T-helper 1 cell treated with Interleukin-12 subunit alpha and Interleukin-12 subunit beta and Interleukin-4 antibody, amounts not matched to agents 30 ng/mL and 1 ng/mL, for 36 hours (primary cell): Measurements from ENCODE around the gene FSTL4. TPM values are rescaled to one million over a fixed set of nuclear protein-coding genes. Genes with fewer than 3 reads are reported as not detected.

ENCODE experiments used
- intact Hi-C: fragments of 100-400 bp; cut with micrococcal nuclease; formaldehyde crosslinking; loops from one replicate; pipeline ENCODE4 v1.15.1; 2024
- total RNA-seq: library from RNA; stranded (reverse); gene quantifications from 2 replicates; pipeline ENCODE4 v1.2.3, GENCODE V29; 2022

Gene FSTL4
- total RNA-seq, 1 donor from 2014 or later, result not detected

- intact Hi-C loops, result no loop called here
Measured at GRCh38 chr5:133392448-133392847, 219.9 kb downstream of the FSTL4 start.

GRCh38 chr5:133391354-133392136 is 220.8 kb downstream of the FSTL4 start:
- intact Hi-C loops, result no loop called here

DNA sequence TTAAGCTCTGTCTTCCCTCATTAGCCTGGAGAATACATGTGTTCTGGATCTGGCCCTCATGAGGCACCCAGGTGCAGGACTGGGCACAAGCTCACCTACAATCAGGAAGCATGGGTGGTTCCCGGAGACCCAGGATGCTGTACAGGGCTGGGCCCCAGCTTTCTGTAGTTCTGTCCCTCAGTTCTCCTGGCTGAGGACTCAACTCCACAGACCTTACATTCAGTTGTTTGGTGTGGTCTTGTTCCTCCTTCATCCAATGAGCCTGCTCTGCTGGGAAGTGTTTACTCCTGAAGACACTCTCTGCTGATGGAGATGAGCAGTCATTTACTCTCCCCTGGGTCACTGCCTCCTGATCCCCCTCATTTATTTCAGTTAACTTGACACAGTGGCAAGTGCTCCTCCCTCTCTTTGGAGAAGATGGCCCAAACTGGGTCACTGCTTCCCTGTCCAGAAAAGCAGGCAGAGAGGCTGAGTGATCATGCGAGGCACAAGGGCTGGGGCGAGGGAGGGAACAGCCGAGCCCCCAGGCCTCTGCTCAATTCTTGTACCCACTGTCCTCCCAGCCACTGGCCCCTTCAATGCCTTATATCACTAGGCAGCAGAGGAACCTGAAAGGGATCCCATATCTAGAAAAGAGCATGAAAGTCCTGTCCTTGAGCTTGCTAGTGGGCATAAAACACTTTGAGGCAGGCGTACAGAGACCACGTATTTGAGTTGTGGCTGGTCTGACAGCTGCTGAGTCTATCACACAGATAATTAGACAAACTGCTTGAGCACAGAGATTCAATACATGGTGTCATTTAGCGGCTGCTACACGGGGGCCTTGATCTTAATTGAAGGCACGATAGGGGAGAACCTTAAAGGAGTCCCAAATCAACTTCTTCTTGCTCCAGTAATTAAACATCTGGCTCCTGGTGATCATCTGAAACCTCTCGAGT is 221.7 kb downstream of the FSTL4 start:
- intact Hi-C loops, result no loop called here

GRCh38 chr5:133389066-133389590 is 223.2 kb downstream of the FSTL4 start:
- intact Hi-C loops, result no loop called here

- intact Hi-C loops, result no loop called here
Measured at GRCh38 chr5:133387621-133388020, 224.7 kb downstream of the FSTL4 start.

GRCh38 chr5:133387091-133387490 is 225.2 kb downstream of the FSTL4 start:
- intact Hi-C loops, result no loop called here

DNA sequence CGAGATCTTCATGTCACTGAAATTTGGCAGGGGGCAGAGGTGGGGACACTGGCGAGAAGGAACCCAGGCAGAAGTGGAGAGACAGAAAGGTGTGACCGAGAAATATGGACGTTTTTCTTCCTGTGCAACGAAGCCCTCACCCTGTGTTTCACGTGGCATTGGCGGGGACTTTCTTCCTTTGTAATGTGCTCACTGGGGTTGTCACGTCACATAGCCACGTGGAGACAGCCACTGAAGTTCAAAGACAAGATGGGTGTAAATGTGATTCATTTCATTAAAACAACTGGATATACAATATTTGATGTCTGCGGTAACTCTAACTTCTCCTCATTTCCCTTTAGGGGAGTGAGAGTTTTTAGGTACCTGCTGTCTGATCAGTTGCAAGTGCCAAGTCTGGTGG is 225.7 kb downstream of the FSTL4 start:
- intact Hi-C loops, result no loop called here

GRCh38 chr5:133385346-133385745 is 227.0 kb downstream of the FSTL4 start:
- intact Hi-C loops, result no loop called here

GRCh38 chr5:133384903-133385302 is 227.4 kb downstream of the FSTL4 start:
- intact Hi-C loops, result no loop called here

GRCh38 chr5:133384120-133384855 is 228.1 kb downstream of the FSTL4 start:
- intact Hi-C loops, result no loop called here

DNA sequence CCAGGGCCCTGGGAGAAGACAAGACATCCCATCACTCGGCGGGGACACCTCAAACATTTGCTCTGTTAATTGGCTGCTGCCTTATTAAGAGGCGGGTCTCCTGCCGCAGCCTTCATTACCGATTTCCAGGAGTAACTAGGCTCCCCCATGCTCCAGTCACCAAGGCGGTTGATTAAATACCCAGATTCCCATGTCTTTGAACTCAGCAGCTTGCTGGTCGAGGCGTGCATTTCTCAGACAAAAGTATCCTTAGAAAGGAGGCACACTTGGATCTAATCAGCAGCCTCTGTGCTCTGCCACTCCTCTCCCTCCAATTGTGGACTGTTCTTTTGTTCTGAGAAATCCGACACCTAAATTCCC is 228.8 kb downstream of the FSTL4 start:
- intact Hi-C loops, result no loop called here

DNA sequence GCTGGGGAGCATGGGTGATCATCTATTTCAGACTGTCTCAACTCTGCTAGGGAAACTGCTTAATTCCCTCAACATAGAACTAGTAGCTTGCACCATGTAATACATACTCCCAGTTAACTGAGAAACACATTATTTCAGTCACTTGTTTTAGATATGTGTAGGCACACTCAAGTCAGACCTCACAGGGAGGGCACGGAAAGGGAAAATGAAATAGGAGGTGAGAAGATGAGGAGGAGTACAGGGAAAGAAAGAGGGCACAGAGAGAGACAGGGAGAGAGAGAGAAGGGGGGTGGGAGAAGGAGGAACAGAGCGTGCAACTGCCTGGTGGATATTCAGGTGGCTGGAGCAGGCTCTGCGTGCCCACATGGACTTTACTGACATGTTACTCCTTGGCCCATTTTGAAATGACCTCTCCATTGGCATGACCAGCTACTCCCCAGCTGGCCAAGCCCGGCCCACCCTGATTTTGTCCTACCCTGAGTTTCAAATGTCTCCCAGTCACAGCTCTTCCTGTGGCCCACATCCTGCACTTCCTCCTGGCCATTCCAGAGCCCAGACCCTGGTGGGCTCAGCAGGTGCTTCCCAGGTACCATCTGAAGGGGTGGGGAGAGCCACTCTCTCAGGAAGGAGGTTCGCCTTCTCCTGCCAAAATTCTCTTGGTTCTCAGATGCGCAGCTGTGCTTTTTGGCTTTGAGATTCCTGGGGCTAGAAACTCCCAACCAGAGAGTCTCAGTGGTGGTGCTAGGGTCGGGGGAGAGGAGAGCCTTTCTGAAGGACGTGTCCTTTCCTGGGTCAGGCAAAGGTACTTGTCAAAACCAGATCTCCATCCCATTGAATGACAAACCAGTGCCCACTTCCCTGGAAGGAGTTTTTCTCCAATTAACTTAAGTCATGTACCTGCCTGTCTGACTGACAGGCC is 229.4 kb downstream of the FSTL4 start:
- intact Hi-C loops, result no loop called here

- intact Hi-C loops, result no loop called here
Measured at GRCh38 chr5:133381571-133382365, 230.6 kb downstream of the FSTL4 start.

- intact Hi-C loops, result no loop called here
Measured at GRCh38 chr5:133381041-133381440, 231.3 kb downstream of the FSTL4 start.

GRCh38 chr5:133377736-133378135 is 234.6 kb downstream of the FSTL4 start:
- intact Hi-C loops, result no loop called here

DNA sequence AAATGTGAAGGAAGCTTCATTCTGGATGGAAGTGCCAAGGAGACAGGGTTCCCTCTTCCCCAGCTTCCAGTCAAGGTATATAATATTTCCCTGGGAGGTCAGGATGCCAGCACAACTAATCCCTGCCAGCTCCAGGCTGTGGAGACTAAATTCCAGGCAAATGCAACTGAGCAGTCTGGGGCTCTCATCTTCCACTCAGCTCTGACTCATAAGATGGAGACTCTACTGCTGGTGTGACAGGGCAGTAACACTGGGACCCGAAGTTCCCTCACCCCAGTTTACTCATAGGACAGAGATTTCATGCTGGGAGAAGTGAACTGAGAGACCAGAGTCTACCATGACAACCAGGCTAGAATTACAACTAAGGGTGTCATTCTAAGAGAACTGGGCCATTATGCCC is 235.4 kb downstream of the FSTL4 start:
- intact Hi-C loops, result no loop called here

- intact Hi-C loops, result no loop called here
Measured at GRCh38 chr5:133373121-133373870, 239.0 kb downstream of the FSTL4 start.

- intact Hi-C loops, result no loop called here
Measured at GRCh38 chr5:133372293-133372937, 239.9 kb downstream of the FSTL4 start.
